PFSK-1 (cell line): ENCODE results near the gene SBSN.

Experiments used
- FOXP2 ChIP-seq: optimal IDR thresholded peaks from 2 replicates; pipeline ENCODE3; 2011; ENCODE audit warnings: borderline replicate concordance, control low read depth, inconsistent platforms; ENCODE audit not compliant: insufficient read depth; ENCODE audit errors: extremely low read length, extremely low read depth
- POLR2AphosphoS5 ChIP-seq: IDR thresholded peaks from 2 replicates; pipeline ENCODE4 v1.6.1; 2012; ENCODE audit warnings: low read depth, mild to moderate bottlenecking, control low read depth, low read length, moderate library complexity
- SIN3A ChIP-seq: IDR thresholded peaks from 2 replicates; pipeline ENCODE4 v1.6.1; 2012; ENCODE audit warnings: mild to moderate bottlenecking, low read length, moderate library complexity, borderline replicate concordance; ENCODE audit not compliant: insufficient read depth
- TF ChIP-seq, protein P1 (sequence below), 2 experiments: IDR thresholded peaks; 2 replicates each; pipeline versions ENCODE4 v1.6.1 to v1.8.0; 2011 to 2012; ENCODE audit warnings: low read depth in 2 of 2, low read length in 2 of 2, control low read depth in 1 of 2, inconsistent platforms in 1 of 2, mild to moderate bottlenecking in 1 of 2, moderate library complexity in 1 of 2; ENCODE audit not compliant: insufficient read depth in 1 of 2

DNA sequence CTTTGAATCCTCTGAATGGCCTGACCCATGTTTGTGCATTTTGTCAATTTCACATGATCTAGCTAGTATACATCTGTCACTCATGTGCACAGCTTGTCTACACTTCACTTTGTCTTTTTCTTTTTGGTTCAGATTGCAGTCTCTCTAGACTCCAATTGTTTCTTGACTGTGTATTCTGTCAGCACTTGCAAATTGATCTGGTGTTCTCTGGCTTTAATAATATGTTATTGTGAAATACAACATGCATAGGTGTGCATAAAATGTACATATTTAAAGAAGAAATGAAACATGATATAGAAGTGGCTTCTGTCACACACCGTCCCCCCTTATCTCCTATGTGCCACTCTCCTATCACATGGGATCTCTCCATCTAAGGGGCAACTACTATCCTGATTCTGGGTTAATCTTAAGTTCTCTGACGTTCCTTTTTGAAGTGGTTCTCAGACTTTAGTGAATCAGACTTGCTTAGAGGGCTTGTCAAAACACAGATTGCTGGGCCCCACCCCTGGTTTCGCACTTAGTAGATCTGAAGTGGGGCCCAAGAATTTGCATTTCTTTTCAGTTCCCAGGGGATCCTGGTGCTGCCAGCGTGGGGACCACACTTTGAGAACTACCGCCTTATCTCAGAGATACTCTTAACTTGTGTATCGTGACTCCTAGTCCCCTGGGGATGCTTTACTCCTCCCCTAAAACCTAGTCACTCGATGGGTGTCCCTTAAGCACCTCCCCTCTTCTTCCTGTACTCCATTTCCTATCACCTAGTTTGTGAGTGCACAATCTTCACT lies 43.7 kb downstream of the SBSN start:
- TF ChIP-seq, protein P1, sequence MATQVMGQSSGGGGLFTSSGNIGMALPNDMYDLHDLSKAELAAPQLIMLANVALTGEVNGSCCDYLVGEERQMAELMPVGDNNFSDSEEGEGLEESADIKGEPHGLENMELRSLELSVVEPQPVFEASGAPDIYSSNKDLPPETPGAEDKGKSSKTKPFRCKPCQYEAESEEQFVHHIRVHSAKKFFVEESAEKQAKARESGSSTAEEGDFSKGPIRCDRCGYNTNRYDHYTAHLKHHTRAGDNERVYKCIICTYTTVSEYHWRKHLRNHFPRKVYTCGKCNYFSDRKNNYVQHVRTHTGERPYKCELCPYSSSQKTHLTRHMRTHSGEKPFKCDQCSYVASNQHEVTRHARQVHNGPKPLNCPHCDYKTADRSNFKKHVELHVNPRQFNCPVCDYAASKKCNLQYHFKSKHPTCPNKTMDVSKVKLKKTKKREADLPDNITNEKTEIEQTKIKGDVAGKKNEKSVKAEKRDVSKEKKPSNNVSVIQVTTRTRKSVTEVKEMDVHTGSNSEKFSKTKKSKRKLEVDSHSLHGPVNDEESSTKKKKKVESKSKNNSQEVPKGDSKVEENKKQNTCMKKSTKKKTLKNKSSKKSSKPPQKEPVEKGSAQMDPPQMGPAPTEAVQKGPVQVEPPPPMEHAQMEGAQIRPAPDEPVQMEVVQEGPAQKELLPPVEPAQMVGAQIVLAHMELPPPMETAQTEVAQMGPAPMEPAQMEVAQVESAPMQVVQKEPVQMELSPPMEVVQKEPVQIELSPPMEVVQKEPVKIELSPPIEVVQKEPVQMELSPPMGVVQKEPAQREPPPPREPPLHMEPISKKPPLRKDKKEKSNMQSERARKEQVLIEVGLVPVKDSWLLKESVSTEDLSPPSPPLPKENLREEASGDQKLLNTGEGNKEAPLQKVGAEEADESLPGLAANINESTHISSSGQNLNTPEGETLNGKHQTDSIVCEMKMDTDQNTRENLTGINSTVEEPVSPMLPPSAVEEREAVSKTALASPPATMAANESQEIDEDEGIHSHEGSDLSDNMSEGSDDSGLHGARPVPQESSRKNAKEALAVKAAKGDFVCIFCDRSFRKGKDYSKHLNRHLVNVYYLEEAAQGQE (IDR thresholded peaks at IDR 0.05; ENCODE audit: insufficient read depth in 1 of 2, low read depth in 2 of 2, low read length in 2 of 2) = no peak
- no peak for TF ChIP-seq POLR2AphosphoS5
- TF ChIP-seq SIN3A = no peak
- TF ChIP-seq FOXP2 = no peak
